ENCODE results near the gene LMNTD2.

The LMNTD2 gene

GRCh38 chr11:571802-572185 lies 11.3 kb upstream of the LMNTD2 start:
- CTCF ChIA-PET, result no interaction called here
- POLR2A ChIA-PET, result no interaction called here
- no peak for TF ChIP-seq ARNT (IDR thresholded peaks at IDR 0.05)
- TF ChIP-seq CTBP1 (IDR thresholded peaks at IDR 0.05; ENCODE audit: borderline replicate concordance), result no peak
- TF ChIP-seq HDGF (IDR thresholded peaks at IDR 0.05; ENCODE audit: borderline replicate concordance), result no peak
- no peak for TF ChIP-seq NFRKB (IDR thresholded peaks at IDR 0.05)
- TF ChIP-seq L3MBTL2 (conservative IDR thresholded peaks at IDR 0.05), result no peak
- TF ChIP-seq SUZ12 (IDR thresholded peaks at IDR 0.05), result no peak
- TF ChIP-seq PKNOX1 (IDR thresholded peaks at IDR 0.05), result no peak
- TF ChIP-seq TARDBP (IDR thresholded peaks at IDR 0.05), result no peak
- no peak for TF ChIP-seq FOXK2 (IDR thresholded peaks at IDR 0.05)
- TF ChIP-seq LEF1 (IDR thresholded peaks at IDR 0.05; ENCODE audit: borderline replicate concordance), result no peak
- TF ChIP-seq ELF4 (IDR thresholded peaks at IDR 0.05), result no peak
- TF ChIP-seq FOXA1 (IDR thresholded peaks at IDR 0.05), result no peak
- no peak for TF ChIP-seq BHLHE40 (IDR thresholded peaks at IDR 0.05; ENCODE audit: borderline replicate concordance)
- DNase-seq (ENCODE audit: extremely low spot score), result no peak

GRCh38 chr11:569158-569885 lies 8.8 kb upstream of the LMNTD2 start:
- ChIA-PET CTCF (no interaction called here), POLR2A (interaction anchor here (1.0 to 1.8 kb wide), 2 partner anchors 12 to 33 kb away, joined by 3 read pairs; no protein-coding TSS in a partner anchor)
- no peak for DNase-seq (ENCODE audit: extremely low spot score)
- TF ChIP-seq SUZ12 (IDR thresholded peaks at IDR 0.05) (no peak), FOXK2 (IDR thresholded peaks at IDR 0.05) (no peak), TARDBP (IDR thresholded peaks at IDR 0.05) (no peak), LEF1 (IDR thresholded peaks at IDR 0.05; ENCODE audit: borderline replicate concordance) (no peak), L3MBTL2 (conservative IDR thresholded peaks at IDR 0.05) (no peak), HDGF (IDR thresholded peaks at IDR 0.05; ENCODE audit: borderline replicate concordance) (no peak), CTBP1 (IDR thresholded peaks at IDR 0.05; ENCODE audit: borderline replicate concordance) (no peak), PKNOX1 (IDR thresholded peaks at IDR 0.05) (no peak), ARNT (IDR thresholded peaks at IDR 0.05) (no peak), ELF4 (IDR thresholded peaks at IDR 0.05) (no peak), ZNF384 (IDR thresholded peaks at IDR 0.05) (no peak), FOXA1 (IDR thresholded peaks at IDR 0.05) (no peak), FOXM1 (IDR thresholded peaks at IDR 0.05; ENCODE audit: borderline replicate concordance) (no peak), BHLHE40 (IDR thresholded peaks at IDR 0.05; ENCODE audit: borderline replicate concordance) (no peak), NFRKB (IDR thresholded peaks at IDR 0.05) (no peak), SP1 (IDR thresholded peaks at IDR 0.05) (no peak)

- CTCF ChIA-PET, result no interaction called here
- DNase-seq (ENCODE audit: extremely low spot score), result peak; percentile 94
- TF ChIP-seq SP1 (IDR thresholded peaks at IDR 0.05) (no peak), FOXM1 (IDR thresholded peaks at IDR 0.05; ENCODE audit: borderline replicate concordance) (peak; percentile 69), ZNF384 (IDR thresholded peaks at IDR 0.05) (no peak), FOXK2 (IDR thresholded peaks at IDR 0.05) (no peak), ARNT (IDR thresholded peaks at IDR 0.05) (peak; percentile 73), CTBP1 (IDR thresholded peaks at IDR 0.05; ENCODE audit: borderline replicate concordance) (no peak), HDGF (IDR thresholded peaks at IDR 0.05; ENCODE audit: borderline replicate concordance) (no peak)
- POLR2A ChIA-PET, result interaction anchor here (0.8 to 1.8 kb wide), 5 partner anchors 9 to 34 kb away, joined by 3 to 5 read pairs (median 3); no protein-coding TSS in a partner anchor
Observed at GRCh38 chr11:568306-569157, 8.0 kb upstream of the LMNTD2 start.

- ChIA-PET CTCF (no interaction called here), POLR2A (interaction anchor here (0.5 to 1.8 kb wide), 5 partner anchors 8 to 179 kb away, joined by 3 to 5 read pairs (median 3); no protein-coding TSS in a partner anchor)
- no peak for TF ChIP-seq FOXK2 (IDR thresholded peaks at IDR 0.05)
- TF ChIP-seq ZNF384 (IDR thresholded peaks at IDR 0.05), result no peak
- TF ChIP-seq LEF1 (IDR thresholded peaks at IDR 0.05; ENCODE audit: borderline replicate concordance), result no peak
- no peak for TF ChIP-seq ARNT (IDR thresholded peaks at IDR 0.05)
- TF ChIP-seq PKNOX1 (IDR thresholded peaks at IDR 0.05), result no peak
- TF ChIP-seq TARDBP (IDR thresholded peaks at IDR 0.05), result no peak
- TF ChIP-seq SP1 (IDR thresholded peaks at IDR 0.05), result no peak
- no peak for TF ChIP-seq CTBP1 (IDR thresholded peaks at IDR 0.05; ENCODE audit: borderline replicate concordance)
- TF ChIP-seq BHLHE40 (IDR thresholded peaks at IDR 0.05; ENCODE audit: borderline replicate concordance), result no peak
- TF ChIP-seq SUZ12 (IDR thresholded peaks at IDR 0.05), result no peak
- TF ChIP-seq ELF4 (IDR thresholded peaks at IDR 0.05), result no peak
- TF ChIP-seq FOXM1 (IDR thresholded peaks at IDR 0.05; ENCODE audit: borderline replicate concordance), result no peak
- no peak for TF ChIP-seq FOXA1 (IDR thresholded peaks at IDR 0.05)
- TF ChIP-seq L3MBTL2 (conservative IDR thresholded peaks at IDR 0.05), result no peak
- TF ChIP-seq HDGF (IDR thresholded peaks at IDR 0.05; ENCODE audit: borderline replicate concordance), result no peak
- no peak for TF ChIP-seq NFRKB (IDR thresholded peaks at IDR 0.05)
- no peak for DNase-seq (ENCODE audit: extremely low spot score)
Observed at GRCh38 chr11:567629-568292, 7.2 kb upstream of the LMNTD2 start.
